Upper lobe of right lung (tissue), 1 donor: Measurements from ENCODE around the gene LMOD1. TPM values are rescaled to one million over a fixed set of nuclear protein-coding genes. Genes with fewer than 3 reads are reported as not detected.
A peak's percentile ranks its signal among the peaks of the same experiment; 100 is the strongest.

Experiments used
- ATAC-seq: fragments of 200-7000 bp; cut with Tn5 transposase; one replicate; pipeline ENCODE4 v1.9.1; 2020; ENCODE audit warnings: mild to moderate bottlenecking, moderate library complexity
- DNase-seq: peaks from one replicate; pipeline ENCODE4 v3.0.0-alpha.2; 2020
- H3K27ac ChIP-seq: fragments of 200-600 bp; one replicate; pipeline ENCODE4 v1.8.0; 2022
- H3K27me3 ChIP-seq: fragments of 200-600 bp; one replicate; pipeline ENCODE4 v1.8.0; 2022; ENCODE audit warnings: mild to moderate bottlenecking
- H3K36me3 ChIP-seq: fragments of 200-600 bp; one replicate; pipeline ENCODE4 v1.8.0; 2022
- H3K4me1 ChIP-seq: fragments of 200-600 bp; one replicate; pipeline ENCODE4 v1.8.0; 2022
- H3K4me3 ChIP-seq: fragments of 200-600 bp; one replicate; pipeline ENCODE4 v1.8.0; 2022; ENCODE audit warnings: mild to moderate bottlenecking
- H3K9me3 ChIP-seq: fragments of 200-600 bp; one replicate; pipeline ENCODE4 v1.8.0; 2022
- intact Hi-C: fragments of 100-400 bp; cut with DNase I; formaldehyde crosslinking; loops from one replicate; pipeline ENCODE4 v1.11.0; 2022
- total RNA-seq: library from RNA; stranded (reverse); fragmentation: NEBNext Ultra II Directional; extraction: Animal tissue kit (Norgen Biotek cat#: 25700); gene quantifications from one replicate; pipeline ENCODE4 v1.2.1, GENCODE V29; 2021
- TF ChIP-seq, protein P1 (sequence below): fragments of 200-600 bp; IDR thresholded peaks from one replicate; pipeline ENCODE4 v1.8.0; 2022; ENCODE audit warnings: antibody characterized with exemption
- donor health status: DM: no; HTN: yes; CAD: no; lungs with severe emphysema.

The LMOD1 gene
- total RNA-seq, 1 donor from 2014 or later = 38.3 TPM

DNA sequence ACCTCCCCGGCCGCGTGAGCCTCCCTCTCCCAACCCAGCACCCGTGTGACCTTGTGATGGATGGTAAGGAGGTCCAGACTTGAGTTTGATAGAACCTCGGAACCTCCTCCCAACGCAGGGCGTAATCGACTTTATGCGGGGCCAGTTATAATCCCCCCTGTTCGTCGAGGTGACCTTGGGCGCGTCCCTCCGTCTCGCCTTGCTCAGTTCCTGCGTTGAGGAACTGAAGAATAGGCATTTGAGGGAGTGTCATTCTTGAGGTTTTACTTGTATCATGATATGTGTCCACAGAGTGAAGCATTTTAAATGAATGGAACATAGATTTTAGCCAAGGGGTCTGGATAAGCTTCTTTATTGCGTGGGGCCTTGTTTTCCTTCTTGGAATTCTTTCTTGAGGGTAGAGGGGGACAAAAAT is 9.4 kb upstream of the LMOD1 start:
- intact Hi-C loops = no loop called here
- H3K36me3 ChIP-seq = peaks cover 36% of the 10 kb centered on the region
- peak overlapping the region; percentile 96 for H3K4me3 ChIP-seq
- no peaks in the 10 kb centered on the region for H3K27me3 ChIP-seq
- peak; percentile 66 for ATAC-seq
- peak overlapping the region; percentile 86 for H3K27ac ChIP-seq
- TF ChIP-seq, protein P1, sequence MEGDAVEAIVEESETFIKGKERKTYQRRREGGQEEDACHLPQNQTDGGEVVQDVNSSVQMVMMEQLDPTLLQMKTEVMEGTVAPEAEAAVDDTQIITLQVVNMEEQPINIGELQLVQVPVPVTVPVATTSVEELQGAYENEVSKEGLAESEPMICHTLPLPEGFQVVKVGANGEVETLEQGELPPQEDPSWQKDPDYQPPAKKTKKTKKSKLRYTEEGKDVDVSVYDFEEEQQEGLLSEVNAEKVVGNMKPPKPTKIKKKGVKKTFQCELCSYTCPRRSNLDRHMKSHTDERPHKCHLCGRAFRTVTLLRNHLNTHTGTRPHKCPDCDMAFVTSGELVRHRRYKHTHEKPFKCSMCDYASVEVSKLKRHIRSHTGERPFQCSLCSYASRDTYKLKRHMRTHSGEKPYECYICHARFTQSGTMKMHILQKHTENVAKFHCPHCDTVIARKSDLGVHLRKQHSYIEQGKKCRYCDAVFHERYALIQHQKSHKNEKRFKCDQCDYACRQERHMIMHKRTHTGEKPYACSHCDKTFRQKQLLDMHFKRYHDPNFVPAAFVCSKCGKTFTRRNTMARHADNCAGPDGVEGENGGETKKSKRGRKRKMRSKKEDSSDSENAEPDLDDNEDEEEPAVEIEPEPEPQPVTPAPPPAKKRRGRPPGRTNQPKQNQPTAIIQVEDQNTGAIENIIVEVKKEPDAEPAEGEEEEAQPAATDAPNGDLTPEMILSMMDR = no peak
- DNase-seq = no peak
- H3K4me1 ChIP-seq = peaks cover 13% of the 10 kb centered on the region
- no peaks in the 10 kb centered on the region for H3K9me3 ChIP-seq

DNA sequence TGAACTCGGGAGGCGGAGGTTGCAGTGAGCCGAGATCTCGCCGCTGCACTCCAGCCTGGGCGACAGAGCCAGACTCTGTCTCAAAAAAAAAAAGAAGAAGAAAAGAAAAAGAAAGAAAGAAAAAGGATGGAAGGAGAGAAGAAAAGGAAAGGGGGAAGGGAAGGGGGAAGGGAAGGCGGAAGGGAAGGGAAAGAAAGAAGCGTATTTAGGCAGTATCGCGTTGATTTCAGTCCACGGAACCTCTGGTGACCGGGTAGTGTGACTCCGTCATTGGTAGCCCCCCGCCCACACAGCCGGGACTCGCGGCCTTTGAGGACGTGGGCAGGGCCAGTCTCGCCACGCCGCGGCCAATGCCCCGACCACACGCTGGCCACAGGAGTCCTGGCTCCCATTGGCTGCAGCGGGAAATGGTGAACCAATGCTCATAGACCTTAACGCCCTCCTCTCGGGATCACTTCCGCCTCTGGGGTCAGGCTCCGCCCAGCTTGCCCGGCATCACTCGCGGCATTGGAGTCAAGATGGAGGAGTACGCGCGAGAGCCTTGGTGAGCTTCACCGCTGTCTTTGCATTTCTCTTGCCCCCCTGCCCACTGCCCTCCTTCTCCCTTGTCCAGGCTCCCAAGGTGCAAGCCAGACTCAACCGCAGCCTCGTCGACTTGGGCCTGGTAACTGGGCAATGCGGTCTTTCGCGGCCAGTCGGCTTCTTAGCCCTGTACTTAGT is 8.8 kb upstream of the LMOD1 start, which contains the start of gene TIMM17A:
Gene TIMM17A (plus strand): TSS at position 495 of the 720 bp plus-strand sequence. CDS start 24 bp downstream, at position 519.
- peak; percentile 100 for ATAC-seq
- TF ChIP-seq, protein P1 = no peak
- DNase-seq = peak; percentile 98
- peak within 1 kb of the TSS; percentile 96 for H3K4me3 ChIP-seq
- intact Hi-C loops = no loop called here
- peak within 1 kb of the TSS; percentile 86 for H3K27ac ChIP-seq
- peaks cover 30% of the 10 kb centered on the region for H3K36me3 ChIP-seq
- H3K9me3 ChIP-seq = no peaks in the 10 kb centered on the region
- H3K4me1 ChIP-seq = peaks cover 13% of the 10 kb centered on the region
- no peaks in the 10 kb centered on the region for H3K27me3 ChIP-seq

DNA sequence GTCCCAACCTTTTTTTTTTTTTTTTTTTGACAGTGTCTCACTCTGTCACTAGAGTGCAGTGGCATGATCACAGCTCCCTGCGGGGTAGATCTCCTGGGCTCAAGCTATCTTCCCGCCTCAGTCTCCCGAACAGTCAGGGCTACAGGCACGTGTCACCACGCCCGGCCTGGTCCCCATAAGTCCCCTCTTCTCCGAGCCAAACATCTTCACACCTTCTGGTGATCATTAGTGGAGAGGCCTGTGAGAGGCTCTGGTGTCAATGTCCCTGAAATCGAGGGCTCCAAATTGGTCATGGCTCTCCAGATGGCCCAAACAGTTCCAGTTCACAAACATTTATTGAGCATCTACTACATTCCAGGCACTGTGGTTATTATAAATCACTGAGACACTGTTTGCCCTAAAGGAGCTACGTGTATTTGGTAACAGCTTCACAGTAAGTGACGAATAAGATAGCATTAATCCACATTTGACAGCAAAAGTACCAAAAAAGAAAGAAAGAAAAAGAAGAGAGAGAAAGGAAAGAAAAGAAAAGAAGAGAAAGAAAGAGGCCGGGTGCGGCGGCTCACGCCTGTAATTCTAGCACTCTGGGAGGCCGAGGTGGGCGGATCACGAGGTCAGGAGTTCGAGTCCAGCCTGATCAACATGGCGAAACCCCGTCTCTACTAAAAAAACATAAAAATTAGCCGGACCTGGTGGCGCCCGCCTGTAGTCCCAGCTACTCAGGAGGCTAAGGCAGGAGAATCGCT is 8.1 kb upstream of the LMOD1 start:
- DNase-seq (no peak), ATAC-seq (no peak)
- TF ChIP-seq, protein P1 = no peak
- intact Hi-C loops = no loop called here
- Histone ChIP-seq H3K27ac (peak overlapping the region; percentile 86), H3K4me3 (peak overlapping the region; percentile 96), H3K36me3 (peaks cover 23% of the 10 kb centered on the region), H3K9me3 (no peaks in the 10 kb centered on the region), H3K27me3 (no peaks in the 10 kb centered on the region), H3K4me1 (peaks cover 13% of the 10 kb centered on the region)

DNA sequence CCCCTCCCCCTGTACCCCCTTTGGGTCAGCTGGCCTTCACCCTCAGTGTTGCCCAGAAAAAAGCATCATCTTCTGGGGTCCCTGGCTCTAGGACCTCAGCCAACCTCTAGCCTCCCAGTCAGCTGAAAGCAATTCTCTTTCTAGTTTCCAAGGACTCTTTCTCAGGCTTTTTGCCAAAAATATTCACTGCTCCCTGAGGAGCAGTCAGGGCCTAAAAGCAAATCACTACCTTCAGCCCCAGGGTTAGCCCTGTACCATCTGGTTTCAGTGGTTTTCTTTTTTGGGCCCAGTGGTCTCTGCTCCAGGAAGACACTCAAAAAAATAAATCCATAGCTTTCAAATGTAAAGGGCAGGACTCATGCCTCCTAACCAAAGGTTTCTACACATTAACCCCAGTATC is 3.1 kb upstream of the LMOD1 start:
- no peak for DNase-seq
- no peak for ATAC-seq
- H3K36me3 ChIP-seq = no peaks in the 10 kb centered on the region
- TF ChIP-seq, protein P1 = no peak
- intact Hi-C loops = no loop called here
- H3K27me3 ChIP-seq = peaks cover 2% of the 10 kb centered on the region
- H3K9me3 ChIP-seq = no peaks in the 10 kb centered on the region
- H3K4me1 ChIP-seq = no peaks in the 10 kb centered on the region
- no peak overlapping the region for H3K4me3 ChIP-seq
- H3K27ac ChIP-seq = no peak overlapping the region

DNA sequence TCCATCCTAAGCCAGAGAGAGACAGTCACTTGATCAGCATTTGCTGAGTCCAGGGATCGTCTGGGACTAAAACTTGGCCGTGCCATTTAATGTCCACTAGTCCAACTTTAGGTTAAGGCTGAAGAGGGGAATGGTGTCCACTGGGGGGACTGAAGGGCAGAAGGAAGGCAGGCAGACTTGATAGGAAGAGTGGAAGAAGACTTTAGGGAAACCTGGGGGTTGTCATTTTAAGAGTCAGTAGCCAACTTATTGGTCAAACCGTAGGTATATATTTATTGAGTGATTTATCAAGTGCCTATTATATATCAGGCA is 1.3 kb upstream of the LMOD1 start:
- Histone ChIP-seq H3K27ac (peak overlapping the region; percentile 71), H3K36me3 (no peaks in the 10 kb centered on the region), H3K9me3 (no peaks in the 10 kb centered on the region), H3K4me3 (no peak overlapping the region), H3K4me1 (no peaks in the 10 kb centered on the region), H3K27me3 (peaks cover 10% of the 10 kb centered on the region)
- TF ChIP-seq, protein P1 = no peak
- DNase-seq (no peak), ATAC-seq (no peak)
- intact Hi-C loops = no loop called here
